Tibial nerve (tissue), 4 donors: ENCODE data around the gene IGF1R. TPM values are rescaled to one million over a fixed set of nuclear protein-coding genes. Genes with fewer than 3 reads are reported as not detected.

Source experiments
- DNase-seq, 2 donors: peaks; one replicate each; pipeline ENCODE4 v3.0.0-alpha.2; 2019; ENCODE audit warnings: low spot score in 2 of 2
- H3K27ac ChIP-seq, 4 donors: fragments of 200-600 bp; sonication (generic) in 3 of 4; one replicate each; pipeline ENCODE4 v1.5.1; 2017 to 2019; ENCODE audit warnings: mild to moderate bottlenecking in 1 of 4
- H3K27me3 ChIP-seq, 2 donors: fragments of 200-600 bp; sonication (generic) in 1 of 2; one replicate each; pipeline versions ENCODE4 v1.5.1 to v1.6.0; 2017 to 2019
- H3K36me3 ChIP-seq, 3 donors: fragments of 200-600 bp; sonication (generic); one replicate each; pipeline ENCODE4 v1.5.1; 2018 to 2019
- H3K4me1 ChIP-seq, 4 donors: fragments of 200-600 bp; sonication (generic) in 3 of 4; one replicate each; pipeline ENCODE4 v1.5.1; 2017 to 2019
- H3K4me3 ChIP-seq, 4 donors: fragments of 200-600 bp; sonication (generic) in 3 of 4; one replicate each; pipeline ENCODE4 v1.5.1; 2017 to 2019; ENCODE audit warnings: mild to moderate bottlenecking in 1 of 4, moderate library complexity in 1 of 4
- H3K9me3 ChIP-seq, 4 donors: fragments of 200-600 bp; sonication (generic) in 3 of 4; one replicate each; pipeline ENCODE4 v1.5.1; 2017 to 2019
- EP300 ChIP-seq, 2 donors: sonication (generic); formaldehyde crosslinking; IDR thresholded peaks; one replicate each; pipeline ENCODE4 v1.6.1; 2017; ENCODE audit warnings: antibody characterized with exemption in 2 of 2, mild to moderate bottlenecking in 1 of 2
- POLR2A ChIP-seq, 2 donors: fragments of 450-650 bp; IDR thresholded peaks; one replicate each; pipeline ENCODE4 v1.6.1; 2017; ENCODE audit warnings: antibody characterized with exemption in 2 of 2, mild to moderate bottlenecking in 2 of 2, moderate library complexity in 2 of 2
- WGBS, 2 donors: methylation state at CpG; one replicate each; pipeline ENCODE4 v1.1.5; 2018; 5-methylcytosine and 5-hydroxymethylcytosine counted together
- total RNA-seq, 4 donors: library from RNA; depleted of rRNA; stranded (reverse); fragments of >200 nt; gene quantifications; one replicate each; pipeline ENCODE4 v1.1.0, GENCODE V29; 2016
- TF ChIP-seq, protein P1 (sequence below), 5 experiments: fragments of 200-600 bp in 3 of 5; fragments of 450-650 bp in 2 of 5; sonication (generic) in 3 of 5; IDR thresholded peaks; one replicate each; pipeline ENCODE4 v1.5.1; 2016 to 2019; ENCODE audit warnings: antibody characterized with exemption in 5 of 5, mild to moderate bottlenecking in 3 of 5, moderate library complexity in 2 of 5

The IGF1R gene
- total RNA-seq, 4 donors from 2014 or later = 82.5 to 164 (median 111) TPM

DNA sequence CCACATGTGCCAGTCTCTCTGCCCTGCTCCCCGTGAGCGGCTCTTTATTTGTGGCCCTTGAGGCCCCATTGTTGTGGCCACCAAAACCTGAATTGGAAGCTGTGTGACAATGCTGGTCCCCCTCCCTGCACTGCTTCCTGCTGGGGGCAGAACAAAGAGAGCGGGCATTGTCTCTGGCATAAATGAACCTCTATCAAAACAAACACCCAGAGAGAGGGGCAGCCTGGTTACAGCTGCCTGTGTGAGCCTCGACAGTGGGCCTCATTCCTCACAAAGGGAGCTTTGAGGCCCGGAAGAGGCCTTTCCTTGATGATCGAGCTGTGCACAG lies 152.9 kb downstream of the IGF1R start:
- no peak for DNase-seq
- 38 to 41% methylated on average over 6 of the region's 6 CpGs for WGBS, 2 donors
- Histone ChIP-seq H3K27me3 (no peaks in the 10 kb centered on the region), H3K9me3 (no peaks in the 10 kb centered on the region), H3K4me3 (no peak overlapping the region), H3K27ac (peak overlapping the region in 2 of 4 donors; percentile 5 to 21), H3K4me1 (peaks cover 2 to 64% (median 30%) of the 10 kb centered on the region in 4 donors), H3K36me3 (no peaks in the 10 kb centered on the region)
- TF ChIP-seq, protein P1, sequence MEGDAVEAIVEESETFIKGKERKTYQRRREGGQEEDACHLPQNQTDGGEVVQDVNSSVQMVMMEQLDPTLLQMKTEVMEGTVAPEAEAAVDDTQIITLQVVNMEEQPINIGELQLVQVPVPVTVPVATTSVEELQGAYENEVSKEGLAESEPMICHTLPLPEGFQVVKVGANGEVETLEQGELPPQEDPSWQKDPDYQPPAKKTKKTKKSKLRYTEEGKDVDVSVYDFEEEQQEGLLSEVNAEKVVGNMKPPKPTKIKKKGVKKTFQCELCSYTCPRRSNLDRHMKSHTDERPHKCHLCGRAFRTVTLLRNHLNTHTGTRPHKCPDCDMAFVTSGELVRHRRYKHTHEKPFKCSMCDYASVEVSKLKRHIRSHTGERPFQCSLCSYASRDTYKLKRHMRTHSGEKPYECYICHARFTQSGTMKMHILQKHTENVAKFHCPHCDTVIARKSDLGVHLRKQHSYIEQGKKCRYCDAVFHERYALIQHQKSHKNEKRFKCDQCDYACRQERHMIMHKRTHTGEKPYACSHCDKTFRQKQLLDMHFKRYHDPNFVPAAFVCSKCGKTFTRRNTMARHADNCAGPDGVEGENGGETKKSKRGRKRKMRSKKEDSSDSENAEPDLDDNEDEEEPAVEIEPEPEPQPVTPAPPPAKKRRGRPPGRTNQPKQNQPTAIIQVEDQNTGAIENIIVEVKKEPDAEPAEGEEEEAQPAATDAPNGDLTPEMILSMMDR (IDR thresholded peaks at IDR 0.05) = no peak
- TF ChIP-seq EP300 (IDR thresholded peaks at IDR 0.05) = no peak
- no peak for TF ChIP-seq POLR2A (IDR thresholded peaks at IDR 0.05)

DNA sequence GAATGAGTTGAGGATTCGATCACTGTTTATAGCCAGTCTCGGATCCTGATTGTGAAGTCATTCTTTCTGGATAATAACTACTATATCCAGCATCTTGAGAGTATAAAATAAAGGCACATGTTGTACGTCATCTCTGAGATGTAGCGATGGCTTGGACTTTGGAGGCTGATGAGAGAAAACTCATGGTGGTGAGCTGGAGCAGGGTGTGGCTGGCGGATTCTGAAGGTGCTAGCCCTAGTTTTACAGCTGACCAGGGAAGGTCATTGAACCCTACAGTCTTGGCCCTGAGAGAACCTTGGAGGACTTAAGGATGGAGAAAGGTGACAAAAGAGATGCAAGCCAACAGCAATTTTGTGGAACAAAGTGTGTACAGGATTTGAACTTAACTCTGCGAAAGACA lies 153.8 kb downstream of the IGF1R start:
- H3K9me3 ChIP-seq = no peaks in the 10 kb centered on the region
- no peaks in the 10 kb centered on the region for H3K27me3 ChIP-seq
- H3K4me1 ChIP-seq = peaks cover 2 to 65% (median 30%) of the 10 kb centered on the region in 4 donors
- no peak for TF ChIP-seq POLR2A (IDR thresholded peaks at IDR 0.05)
- TF ChIP-seq, protein P1 (IDR thresholded peaks at IDR 0.05) = no peak
- TF ChIP-seq EP300 (IDR thresholded peaks at IDR 0.05) = no peak
- H3K36me3 ChIP-seq = no peaks in the 10 kb centered on the region
- H3K4me3 ChIP-seq = no peak overlapping the region
- no peak for DNase-seq
- no peak overlapping the region for H3K27ac ChIP-seq
- WGBS, 2 donors = 93 to 97% methylated on average over 6 of the region's 6 CpGs

DNA sequence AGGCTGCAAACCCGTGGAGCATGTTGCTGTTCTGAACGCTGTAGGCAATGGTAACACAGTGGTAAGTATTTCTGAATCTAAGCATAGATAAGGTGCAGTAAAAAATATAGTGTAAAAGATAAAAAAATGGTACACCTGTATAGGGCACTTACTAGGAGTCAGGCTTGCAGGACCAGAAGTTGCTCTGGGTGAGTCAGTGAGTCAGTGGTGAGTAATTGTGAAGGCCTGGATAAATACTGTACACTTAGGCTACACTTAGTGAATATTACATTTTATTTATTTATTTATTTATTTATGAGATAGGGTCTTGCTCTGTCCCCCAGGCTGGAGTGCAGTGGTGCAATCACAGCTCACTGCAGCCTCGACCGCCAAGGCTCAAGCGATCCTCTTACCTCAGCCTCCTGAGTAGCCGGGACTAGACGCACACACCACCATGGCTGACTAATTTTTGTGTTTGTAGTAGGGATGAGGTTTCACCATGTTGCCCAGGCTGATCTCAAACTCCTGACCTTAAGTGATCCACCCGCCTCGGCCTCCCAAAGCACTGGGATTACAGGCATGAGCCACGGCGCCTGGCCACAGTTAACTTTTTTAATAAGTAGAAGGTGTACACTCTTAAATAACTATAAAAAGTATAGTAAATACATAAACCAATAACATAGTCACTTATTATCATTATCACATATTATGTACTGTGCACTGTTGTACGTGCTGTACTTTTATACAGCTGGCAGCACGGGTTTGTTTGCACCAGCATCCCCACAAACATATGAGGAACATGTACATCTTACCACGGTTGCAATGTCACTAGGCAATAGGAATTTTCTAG lies 155.1 kb downstream of the IGF1R start:
- peaks cover 2 to 62% (median 30%) of the 10 kb centered on the region in 4 donors for H3K4me1 ChIP-seq
- WGBS, 2 donors = 94 to 97% methylated on average over 14 of the region's 14 CpGs

DNA sequence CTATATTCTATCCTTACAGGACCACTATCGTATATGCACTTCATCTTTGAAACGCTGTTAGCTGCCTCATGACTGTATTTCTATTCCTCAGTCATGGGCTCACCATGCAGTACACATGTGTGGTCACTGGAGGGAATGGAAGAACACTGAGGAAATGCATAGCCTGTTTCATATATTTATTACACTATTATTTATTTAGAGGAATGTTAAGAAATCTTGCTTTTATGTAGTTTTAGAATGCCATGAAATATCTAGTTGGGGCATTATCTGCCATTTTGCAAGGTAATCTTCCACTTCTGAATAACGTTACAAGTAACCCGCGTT lies 155.7 kb downstream of the IGF1R start:
- H3K36me3 ChIP-seq = no peaks in the 10 kb centered on the region
- H3K9me3 ChIP-seq = no peaks in the 10 kb centered on the region
- no peak overlapping the region for H3K4me3 ChIP-seq
- TF ChIP-seq POLR2A (IDR thresholded peaks at IDR 0.05) = no peak
- TF ChIP-seq, protein P1 (IDR thresholded peaks at IDR 0.05) = peak in 1 of 5 experiments; percentile 8
- H3K27ac ChIP-seq = no peak overlapping the region
- WGBS, 2 donors = 91 to 93% methylated on average over 5 of the region's 5 CpGs
- no peaks in the 10 kb centered on the region for H3K27me3 ChIP-seq
- no peak for DNase-seq
- peaks cover 2 to 62% (median 27%) of the 10 kb centered on the region in 4 donors for H3K4me1 ChIP-seq

More for the DNA sequence above, 155.1 kb downstream of the IGF1R start:
- TF ChIP-seq POLR2A (IDR thresholded peaks at IDR 0.05) (no peak), EP300 (IDR thresholded peaks at IDR 0.05) (no peak)
- TF ChIP-seq, protein P1 (IDR thresholded peaks at IDR 0.05) = no peak
- H3K9me3 ChIP-seq = no peaks in the 10 kb centered on the region
- no peaks in the 10 kb centered on the region for H3K36me3 ChIP-seq
- no peak overlapping the region for H3K4me3 ChIP-seq
- H3K27me3 ChIP-seq = no peaks in the 10 kb centered on the region
- no peak overlapping the region for H3K27ac ChIP-seq
- DNase-seq = no peak

DNA sequence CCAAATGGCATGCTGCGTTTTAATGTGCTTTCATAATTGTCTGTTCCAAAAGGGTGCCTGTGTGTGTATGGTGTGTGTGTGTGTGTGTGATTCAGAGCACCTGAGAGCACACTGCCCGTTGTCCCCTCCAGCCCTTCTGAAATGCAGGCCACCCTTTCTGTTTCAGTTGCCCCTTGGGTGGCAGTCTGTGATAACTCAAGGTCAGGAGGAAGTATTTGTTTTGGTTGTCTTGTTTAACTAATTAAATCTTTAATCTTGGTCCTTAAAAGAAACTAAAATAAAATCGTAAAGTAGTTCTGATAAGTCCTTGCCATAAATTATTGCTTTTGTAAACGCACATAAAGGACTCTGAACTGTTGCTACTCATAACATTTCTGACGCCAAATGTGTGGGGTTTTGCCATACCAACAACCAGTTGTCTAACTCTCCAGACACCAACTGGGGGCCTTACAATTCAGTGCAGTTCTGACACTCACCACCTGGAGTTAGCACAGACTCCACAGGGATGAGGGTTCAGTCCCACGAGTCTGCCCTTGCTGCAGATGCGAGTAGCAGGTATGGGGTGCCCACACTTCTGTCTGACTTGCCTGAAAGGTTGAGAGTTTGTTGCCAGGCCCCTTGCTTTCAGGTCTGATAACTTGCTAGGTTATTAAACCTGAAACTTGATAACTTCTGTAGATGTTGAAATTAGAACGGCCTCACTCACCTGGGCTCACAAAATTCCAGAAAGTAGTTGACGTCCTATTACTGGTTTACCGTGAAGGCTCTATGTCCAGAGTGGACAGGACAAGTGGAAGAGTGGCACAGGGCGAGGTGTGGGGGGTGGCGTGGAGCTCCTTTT lies 157.3 kb downstream of the IGF1R start:
- no peak for DNase-seq
- Histone ChIP-seq H3K4me3 (no peak overlapping the region), H3K27ac (no peak overlapping the region), H3K36me3 (no peaks in the 10 kb centered on the region), H3K9me3 (no peaks in the 10 kb centered on the region), H3K27me3 (no peaks in the 10 kb centered on the region), H3K4me1 (peaks cover 2 to 53% (median 12%) of the 10 kb centered on the region in 4 donors)
- TF ChIP-seq POLR2A (IDR thresholded peaks at IDR 0.05) = no peak
- 83 to 89% methylated on average over 12 of the region's 12 CpGs for WGBS, 2 donors
